Stimulated activated CD4-positive, alpha-beta T cell treated with anti-CD3 and anti-CD28 coated beads, Interleukin-12 subunit alpha, Interleukin-12 subunit beta, amount 100 ng/mL, for 24 hours (primary cell): ENCODE results near the gene TMEM131.

Source experiments
- DNase-seq, 2 experiments: peaks; one replicate each; pipeline ENCODE4 v3.0.0-alpha.2; 2020; ENCODE audit warnings: low read depth in 2 of 2

TMEM131 gene

GRCh38 chr2:97992836-97993825 is 2.6 kb downstream of the TMEM131 start:
- no peak for DNase-seq

DNA sequence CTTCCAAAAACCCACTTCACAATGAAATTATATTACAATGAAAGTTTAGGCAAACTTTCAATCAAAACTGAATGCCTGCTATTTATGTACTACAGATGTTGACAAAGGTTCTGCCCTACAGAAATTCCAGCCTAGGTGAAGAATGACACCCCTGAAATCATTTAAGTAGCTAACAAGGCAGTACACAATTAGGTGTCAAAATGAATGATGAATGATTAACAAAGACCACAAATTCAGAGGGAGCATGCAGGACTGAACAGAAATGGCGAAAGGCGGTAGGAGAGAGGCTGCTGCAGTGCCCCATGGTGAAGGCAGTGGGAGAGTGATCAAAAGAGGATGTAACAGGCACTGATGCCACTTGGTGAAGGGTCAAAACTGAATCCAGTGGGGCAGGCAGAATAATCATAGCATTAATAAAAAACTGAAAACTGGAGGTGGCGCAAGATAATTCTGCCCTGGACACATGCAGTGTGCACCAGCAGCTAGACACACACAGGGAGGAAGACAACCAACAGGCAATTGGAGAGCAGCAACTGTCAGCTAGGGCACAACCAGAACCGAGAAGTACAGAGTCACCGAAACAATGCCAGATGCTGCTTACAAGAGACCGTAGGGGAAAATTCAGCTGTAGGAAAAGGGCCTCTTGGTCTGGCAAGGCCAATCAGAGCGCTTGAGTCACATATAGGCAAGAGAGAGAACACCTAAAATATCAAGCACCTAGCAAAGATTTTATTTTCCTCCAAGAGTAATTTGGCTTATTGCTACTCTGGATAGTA is 4.5 kb downstream of the TMEM131 start:
- DNase-seq, result no peak

DNA sequence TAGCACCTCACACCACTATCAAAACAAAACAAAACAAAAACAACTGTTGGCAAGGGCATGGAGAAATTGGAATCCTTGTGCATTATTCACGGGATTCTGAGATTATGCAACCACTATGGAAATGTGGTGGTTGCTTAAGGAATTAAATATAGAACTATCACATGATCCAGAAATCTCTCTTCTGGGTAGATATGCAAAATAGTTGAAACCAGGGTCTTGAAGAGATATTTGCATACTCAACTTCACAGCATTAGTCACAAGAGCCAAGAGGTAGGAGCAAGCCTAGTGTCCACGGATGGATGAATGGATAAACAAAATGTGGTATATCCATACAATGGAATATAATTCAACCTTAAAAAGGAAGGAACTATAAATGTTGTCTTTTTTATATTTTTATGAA is 7.0 kb downstream of the TMEM131 start:
- DNase-seq, result no peak

GRCh38 chr2:97985998-97986397 is 9.8 kb downstream of the TMEM131 start:
- DNase-seq, result no peak

- no peak for DNase-seq
These were observed 12.1 kb downstream of the TMEM131 start for GRCh38 chr2:97983698-97984097.

- DNase-seq, result no peak
These were observed 12.6 kb downstream of the TMEM131 start for GRCh38 chr2:97983134-97983533.

GRCh38 chr2:97982621-97983020 is 13.1 kb downstream of the TMEM131 start:
- no peak for DNase-seq

DNA sequence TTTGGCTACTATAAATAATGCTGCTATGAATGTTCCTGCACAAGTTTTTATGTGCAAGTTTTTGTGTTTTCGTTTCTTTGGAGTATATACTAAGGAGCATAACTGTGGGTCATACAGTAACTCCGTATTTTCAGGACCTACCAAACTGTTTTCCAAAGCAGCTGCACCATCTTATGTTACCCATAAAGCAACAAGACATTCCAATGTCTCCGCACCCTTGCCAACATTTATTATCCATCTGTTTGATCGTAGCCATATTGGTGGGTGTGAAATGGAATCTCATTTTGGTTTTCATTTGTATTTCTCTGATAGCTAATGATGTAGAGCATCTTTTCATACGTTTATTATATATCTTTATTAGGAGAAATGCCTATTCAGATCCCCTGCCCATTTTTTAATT is 13.8 kb downstream of the TMEM131 start:
- no peak for DNase-seq

GRCh38 chr2:97979904-97980303 is 15.8 kb downstream of the TMEM131 start:
- DNase-seq, result no peak

GRCh38 chr2:97974471-97974870 is 21.3 kb downstream of the TMEM131 start:
- DNase-seq, result no peak

DNA sequence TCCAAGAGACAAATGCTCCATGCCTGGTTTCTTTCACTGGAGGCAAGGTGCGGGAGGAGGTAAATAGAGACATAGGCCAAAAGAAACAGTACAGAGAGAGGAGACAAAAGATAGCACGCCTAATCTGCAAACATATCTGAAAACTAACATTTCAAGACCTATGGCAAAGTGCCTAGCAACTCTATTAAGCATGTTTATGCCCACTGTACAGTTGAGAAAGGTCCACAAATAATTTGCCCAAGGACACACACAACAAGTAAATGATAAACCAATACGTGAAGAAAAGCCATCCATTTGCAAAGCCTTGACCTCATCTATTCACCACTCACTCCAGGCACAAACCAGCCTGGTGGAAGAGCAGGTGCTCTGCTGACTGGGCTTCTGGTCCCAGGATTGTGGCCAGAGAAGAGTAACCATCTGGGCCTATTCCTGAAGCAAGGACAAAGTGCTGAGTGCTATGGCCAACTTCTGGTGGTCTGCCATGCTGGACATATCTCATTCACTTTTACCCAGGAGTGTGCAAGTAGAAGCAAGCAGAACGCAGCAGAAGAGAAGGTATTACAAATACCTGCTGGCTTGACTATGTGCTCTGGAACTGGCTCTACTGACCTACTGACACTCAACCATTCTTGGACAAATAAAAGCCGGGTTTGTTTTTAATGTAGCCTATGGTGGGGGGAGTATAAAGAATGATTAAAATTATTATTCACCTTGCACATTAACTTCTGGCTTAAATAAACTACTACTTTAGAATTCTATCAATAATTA is 25.3 kb downstream of the TMEM131 start:
- DNase-seq, result no peak

- no peak for DNase-seq
These were observed 26.4 kb downstream of the TMEM131 start for GRCh38 chr2:97969081-97970067.

GRCh38 chr2:97967931-97968627 is 27.7 kb downstream of the TMEM131 start:
- no peak for DNase-seq

- DNase-seq, result no peak
These were observed 28.5 kb downstream of the TMEM131 start for GRCh38 chr2:97967216-97967592.

- DNase-seq, result no peak
These were observed 29.1 kb downstream of the TMEM131 start for GRCh38 chr2:97966545-97967215.

GRCh38 chr2:97965116-97965515 is 30.6 kb downstream of the TMEM131 start:
- DNase-seq, result no peak

GRCh38 chr2:97963880-97964279 is 31.9 kb downstream of the TMEM131 start:
- no peak for DNase-seq

- no peak for DNase-seq
These were observed 32.7 kb downstream of the TMEM131 start for GRCh38 chr2:97963079-97963406.

GRCh38 chr2:97961534-97961933 is 34.2 kb downstream of the TMEM131 start:
- no peak for DNase-seq

DNA sequence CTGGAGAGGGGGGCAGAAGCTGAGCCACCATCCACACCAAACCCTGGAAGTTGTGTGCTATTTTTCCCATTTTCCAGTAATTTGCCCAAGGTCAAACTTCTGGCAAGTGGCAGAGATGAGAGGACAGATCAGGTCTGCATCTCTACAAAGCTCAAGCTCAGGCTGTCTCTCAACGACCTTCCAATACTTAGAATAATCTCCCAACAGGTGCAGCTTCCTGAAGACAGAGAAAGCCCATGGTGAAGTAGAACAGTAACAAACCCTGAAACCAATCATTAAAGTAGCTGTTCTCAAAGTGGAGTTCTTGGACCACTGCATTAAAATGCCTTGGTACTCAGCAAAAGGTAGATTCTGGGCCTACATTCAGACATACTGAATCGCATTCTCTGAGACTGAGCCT is 37.6 kb downstream of the TMEM131 start:
- no peak for DNase-seq
